Uterus (tissue), 2 donors: ENCODE results near the gene DNAH10.

ENCODE experiments used
- CTCF ChIP-seq, 4 experiments: fragments of 200-600 bp in 2 of 4; fragments of 450-650 bp in 2 of 4; sonication (generic) in 2 of 4; IDR thresholded peaks; one replicate each; pipeline ENCODE4 v1.5.1; 2016 to 2019; ENCODE audit warnings: antibody characterized with exemption in 4 of 4, mild to moderate bottlenecking in 2 of 4, moderate library complexity in 1 of 4
- POLR2A ChIP-seq, 2 donors: fragments of 450-650 bp; IDR thresholded peaks; one replicate each; pipeline ENCODE4 v1.6.1; 2016; ENCODE audit warnings: antibody characterized with exemption in 2 of 2, mild to moderate bottlenecking in 1 of 2, moderate library complexity in 1 of 2

GRCh38 chr12:123720141-123720814 lies 41.8 kb upstream of the DNAH10 start:
- TF ChIP-seq CTCF (IDR thresholded peaks at IDR 0.05) (no peak), POLR2A (IDR thresholded peaks at IDR 0.05) (no peak)
